ENCODE results near the gene SYNC.
"Not testable (repeated sequence)": the region's sequence is repeated elsewhere in the genome, so short reads cannot be mapped to it uniquely, and the experiment has no call there.

SYNC gene

DNA sequence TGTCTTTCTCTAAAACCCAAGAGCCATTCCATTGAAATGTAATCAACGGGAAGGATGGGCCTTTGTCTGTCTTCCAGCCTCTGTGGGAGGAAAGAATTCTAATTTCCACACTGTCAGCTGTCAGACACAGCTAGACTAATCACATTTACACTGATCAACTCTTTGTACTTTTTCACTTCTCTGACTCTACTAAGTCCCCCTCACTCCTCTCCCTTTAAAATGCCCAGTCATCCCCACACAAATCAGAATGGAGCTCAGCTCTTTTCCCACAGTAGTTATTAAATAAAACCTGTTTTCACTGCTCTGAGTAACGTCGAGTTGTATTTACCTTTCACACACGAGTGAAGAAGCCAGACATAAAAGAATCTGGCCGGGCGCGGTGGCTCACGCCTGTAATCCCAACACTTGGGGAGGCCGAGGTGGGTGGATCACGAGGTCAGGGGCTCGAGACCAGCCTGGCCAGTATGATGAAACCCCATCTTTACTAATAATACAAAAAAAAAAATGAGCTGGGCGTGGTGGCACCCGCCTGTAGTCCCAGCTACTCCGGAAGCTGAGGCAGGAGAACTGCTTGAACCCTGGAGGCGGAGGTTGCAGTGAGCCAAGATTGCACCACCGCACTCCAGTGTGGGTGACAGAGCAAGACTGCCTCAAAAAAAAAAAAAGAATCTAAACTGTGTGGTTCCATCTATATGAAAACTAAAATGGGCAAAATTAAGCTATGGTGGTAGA, 65.5 kb downstream of the SYNC start:
- DNase-seq: no peak

DNA sequence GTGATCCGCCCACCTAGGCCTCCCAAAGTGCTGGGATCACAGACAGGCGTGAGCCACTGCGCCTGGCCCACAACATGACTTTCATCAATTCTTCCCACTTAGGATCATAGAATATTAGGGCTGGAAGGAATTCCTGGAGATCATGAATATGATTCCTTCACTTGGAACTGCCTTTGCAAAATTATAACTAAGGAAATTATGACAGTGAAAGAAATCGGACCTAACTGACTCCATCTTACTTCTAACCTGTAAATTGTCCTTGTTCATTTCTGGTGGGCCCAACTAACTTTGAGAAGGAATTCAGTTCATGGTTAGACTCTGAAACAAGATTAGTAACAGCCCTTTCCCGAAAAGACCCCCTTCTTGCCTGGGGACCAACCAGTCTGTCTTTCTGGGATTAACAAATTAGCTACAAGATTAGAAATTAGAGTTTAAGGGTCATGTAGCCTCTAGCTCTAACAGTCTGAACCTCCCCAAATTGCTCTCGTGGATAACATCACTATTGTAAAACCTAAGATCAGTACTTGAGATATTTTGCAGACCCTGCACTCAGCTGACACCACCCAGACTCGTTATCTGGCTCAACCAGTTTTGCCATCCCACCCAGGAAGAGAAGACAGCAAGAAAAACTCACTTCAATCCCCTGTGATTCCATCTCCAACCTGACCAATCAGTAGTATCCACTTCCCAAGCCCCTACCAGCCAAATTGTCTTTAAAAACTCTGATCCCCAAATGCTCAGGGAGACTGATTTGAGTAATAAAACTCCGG, 66.9 kb downstream of the SYNC start:
- DNase-seq: no peak

DNA sequence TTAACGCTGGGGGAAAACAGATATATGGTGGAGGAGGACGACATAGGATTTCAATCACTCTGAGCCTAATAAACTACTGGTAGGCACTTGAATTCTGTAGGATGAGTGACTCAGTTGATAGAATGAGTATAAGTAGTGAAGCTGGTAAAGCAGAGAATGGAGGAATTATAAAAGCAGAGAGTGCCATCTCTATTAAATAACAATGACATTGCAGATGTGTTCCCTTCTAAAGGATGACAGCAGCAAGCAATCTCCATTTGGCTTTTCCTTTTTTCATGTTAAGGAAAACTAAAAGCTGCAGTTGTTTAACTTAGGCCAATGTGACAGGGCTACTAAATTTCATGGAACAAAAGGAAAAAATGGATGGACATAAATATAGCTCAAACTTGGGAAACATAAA, 69.7 kb downstream of the SYNC start:
- no peak for DNase-seq

DNA sequence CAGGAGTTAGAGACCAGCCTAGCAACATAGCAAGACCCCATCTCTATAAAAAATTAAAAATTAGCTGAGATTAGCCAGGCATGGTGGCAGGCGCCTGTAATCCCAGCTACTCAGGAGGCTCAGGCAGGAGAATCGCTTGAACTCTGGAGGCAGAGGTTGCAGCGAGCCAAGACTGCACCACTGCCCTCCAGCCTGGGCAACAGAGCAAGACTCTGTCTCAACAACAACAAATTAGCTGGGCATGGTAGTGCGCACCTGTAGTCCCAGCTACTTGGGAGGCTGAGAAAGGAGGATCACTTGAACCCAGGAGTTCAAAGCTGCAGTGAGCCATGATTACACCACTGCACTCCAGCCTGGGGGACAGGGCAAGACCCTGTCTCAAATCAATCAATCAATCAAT, 72.4 kb downstream of the SYNC start:
- DNase-seq: not testable (repeated sequence)

Data from NCI-H1092 (cell line).